Prostate gland (tissue), 2 donors: ENCODE data around the gene HECA. TPM values are rescaled to one million over a fixed set of nuclear protein-coding genes. Genes with fewer than 3 reads are reported as not detected.

ENCODE experiments used
- DNase-seq: peaks from one replicate; pipeline ENCODE4 v3.0.0-alpha.2; 2019; ENCODE audit warnings: low spot score
- H3K27ac ChIP-seq, 2 donors: fragments of 200-600 bp; sonication (generic); 2 replicates each; pipeline ENCODE4 v1.5.1; 2017 to 2019
- H3K27me3 ChIP-seq: fragments of 200-600 bp; sonication (generic); replicated peaks from 2 replicates; pipeline ENCODE4 v1.5.1; 2019; ENCODE audit not compliant: insufficient read depth
- H3K36me3 ChIP-seq, 2 donors: fragments of 200-600 bp; sonication (generic); 1 replicate in 1 of 2; 2 replicates in 1 of 2; pipeline versions ENCODE4 v1.5.1 to v1.8.1; 2017 to 2019
- H3K4me1 ChIP-seq: fragments of 200-600 bp; sonication (generic); replicated peaks from 2 replicates; pipeline ENCODE4 v1.5.1; 2019
- H3K4me3 ChIP-seq, 2 donors: fragments of 200-600 bp; sonication (generic); 2 replicates each; pipeline ENCODE4 v1.5.1; 2017 to 2019
- H3K9me3 ChIP-seq: fragments of 200-600 bp; sonication (generic); 2 replicates; pipeline ENCODE4 v1.5.1; 2017
- CTCF ChIP-seq, 4 experiments: fragments of 200-600 bp in 2 of 4; fragments of 450-650 bp in 2 of 4; sonication (generic) in 2 of 4; IDR thresholded peaks; 1 replicate in 3 of 4; 2 replicates in 1 of 4; pipeline ENCODE4 v1.5.1; 2016 to 2019; ENCODE audit warnings: antibody characterized with exemption in 4 of 4, mild to moderate bottlenecking in 2 of 4, moderate library complexity in 2 of 4
- POLR2A ChIP-seq: fragments of 450-650 bp; IDR thresholded peaks from one replicate; pipeline ENCODE4 v1.6.1; 2016; ENCODE audit warnings: antibody characterized with exemption, mild to moderate bottlenecking
- POLR2AphosphoS5 ChIP-seq: sonication (generic); formaldehyde crosslinking; IDR thresholded peaks from one replicate; pipeline ENCODE4 v1.6.1; 2017; ENCODE audit warnings: antibody characterized with exemption
- WGBS: methylation state at CpG from one replicate; pipeline ENCODE4 v1.1.5; 2018; 5-methylcytosine and 5-hydroxymethylcytosine counted together
- intact Hi-C: fragments of 100-400 bp; cut with DNase I; formaldehyde crosslinking; loops from one replicate; pipeline ENCODE4 v1.14.2; 2022
- total RNA-seq, 2 donors: library from RNA; depleted of rRNA; stranded (reverse); fragments of >200 nt; gene quantifications; one replicate each; pipeline ENCODE4 v1.1.0, GENCODE V29; 2016

HECA gene
- total RNA-seq, 2 donors from 2014 or later, result 26.0 to 45.9 TPM

GRCh38 chr6:139186242-139186641 is 51.4 kb downstream of the HECA start:
- no peak for DNase-seq
- intact Hi-C loops, result no loop called here
- Histone ChIP-seq H3K27ac (no peak overlapping the region), H3K36me3 (no peaks in the 10 kb centered on the region), H3K27me3 (no peaks in the 10 kb centered on the region), H3K4me1 (no peaks in the 10 kb centered on the region), H3K9me3 (no peaks in the 10 kb centered on the region), H3K4me3 (no peak overlapping the region)
- 92% methylated on average over 3 of the region's 3 CpGs for WGBS
- no peak for TF ChIP-seq POLR2AphosphoS5
- no peak for TF ChIP-seq POLR2A
- no peak for TF ChIP-seq CTCF (IDR thresholded peaks at IDR 0.05)

DNA sequence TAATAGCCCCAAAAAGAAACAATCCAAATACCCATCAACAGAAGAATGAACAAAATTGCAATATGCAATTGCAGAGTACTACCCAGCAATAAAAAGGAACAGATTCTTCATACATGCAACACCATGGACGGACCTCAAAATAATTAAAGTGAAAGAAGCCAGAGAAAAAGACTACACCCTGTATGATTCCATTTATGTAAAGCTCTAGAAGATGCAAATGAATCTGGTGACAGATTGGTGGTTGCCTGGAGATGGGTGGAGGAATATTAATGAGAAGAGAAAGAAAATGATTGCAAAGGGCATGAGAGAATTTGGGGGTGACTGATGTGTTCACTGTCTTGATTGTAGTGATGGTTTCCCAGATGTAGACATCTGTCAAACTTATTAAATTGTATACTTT is 51.8 kb downstream of the HECA start:
- intact Hi-C loops, result no loop called here
- H3K9me3 ChIP-seq, result no peaks in the 10 kb centered on the region
- no peak overlapping the region for H3K4me3 ChIP-seq
- no peaks in the 10 kb centered on the region for H3K36me3 ChIP-seq
- no peaks in the 10 kb centered on the region for H3K27me3 ChIP-seq
- DNase-seq, result no peak
- TF ChIP-seq CTCF (IDR thresholded peaks at IDR 0.05) (no peak), POLR2A (no peak), POLR2AphosphoS5 (no peak)
- no peak overlapping the region for H3K27ac ChIP-seq
- 100% methylated on average over 1 of the region's 1 CpG for WGBS
- no peaks in the 10 kb centered on the region for H3K4me1 ChIP-seq

GRCh38 chr6:139187489-139187888 is 52.6 kb downstream of the HECA start:
- no peak overlapping the region for H3K27ac ChIP-seq
- DNase-seq, result no peak
- intact Hi-C loops, result no loop called here
- no peaks in the 10 kb centered on the region for H3K27me3 ChIP-seq
- TF ChIP-seq POLR2A, result no peak
- TF ChIP-seq CTCF (IDR thresholded peaks at IDR 0.05), result no peak
- TF ChIP-seq POLR2AphosphoS5, result no peak
- WGBS, result 57% methylated on average over 4 of the region's 4 CpGs
- H3K9me3 ChIP-seq, result no peaks in the 10 kb centered on the region
- H3K4me3 ChIP-seq, result no peak overlapping the region
- no peaks in the 10 kb centered on the region for H3K4me1 ChIP-seq
- H3K36me3 ChIP-seq, result no peaks in the 10 kb centered on the region

- H3K9me3 ChIP-seq, result no peaks in the 10 kb centered on the region
- no peaks in the 10 kb centered on the region for H3K4me1 ChIP-seq
- H3K27me3 ChIP-seq, result no peaks in the 10 kb centered on the region
- no peak for DNase-seq
- TF ChIP-seq POLR2A, result no peak
- no peak for TF ChIP-seq CTCF (IDR thresholded peaks at IDR 0.05)
- no peak for TF ChIP-seq POLR2AphosphoS5
- H3K4me3 ChIP-seq, result no peak overlapping the region
- 49% methylated on average over 3 of the region's 3 CpGs for WGBS
- intact Hi-C loops, result no loop called here
- H3K27ac ChIP-seq, result no peak overlapping the region
- no peaks in the 10 kb centered on the region for H3K36me3 ChIP-seq
These were observed 54.8 kb downstream of the HECA start for GRCh38 chr6:139189665-139190064.

DNA sequence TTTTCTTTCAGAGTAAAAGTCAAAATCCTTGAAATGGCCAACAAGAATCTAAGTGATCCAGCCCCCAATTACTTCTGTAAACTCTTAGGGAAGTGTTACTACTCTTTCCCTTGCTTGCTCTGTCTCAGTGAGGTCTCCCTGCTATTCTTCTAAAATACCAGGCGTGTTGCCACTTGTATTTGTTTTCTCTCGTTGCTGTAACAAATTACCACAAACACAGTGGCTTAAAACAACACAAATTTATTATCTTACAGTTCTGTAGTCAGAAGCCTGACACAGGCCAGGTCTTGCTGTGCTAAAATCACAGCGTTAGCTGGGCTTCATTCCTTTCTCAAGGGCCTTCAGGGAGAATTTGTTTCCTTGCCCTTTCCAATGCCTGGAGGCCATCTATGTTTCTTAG is 59.9 kb downstream of the HECA start:
- WGBS, result 39% methylated on average over 3 of the region's 3 CpGs
- Histone ChIP-seq H3K4me3 (no peak overlapping the region), H3K36me3 (no peaks in the 10 kb centered on the region), H3K27ac (no peak overlapping the region), H3K27me3 (no peaks in the 10 kb centered on the region), H3K4me1 (no peaks in the 10 kb centered on the region), H3K9me3 (no peaks in the 10 kb centered on the region)
- no peak for TF ChIP-seq POLR2AphosphoS5
- no peak for TF ChIP-seq POLR2A
- TF ChIP-seq CTCF (IDR thresholded peaks at IDR 0.05), result no peak
- intact Hi-C loops, result no loop called here
- DNase-seq, result no peak
